ENCODE measurements around the gene CNTN5.

CNTN5 gene

DNA sequence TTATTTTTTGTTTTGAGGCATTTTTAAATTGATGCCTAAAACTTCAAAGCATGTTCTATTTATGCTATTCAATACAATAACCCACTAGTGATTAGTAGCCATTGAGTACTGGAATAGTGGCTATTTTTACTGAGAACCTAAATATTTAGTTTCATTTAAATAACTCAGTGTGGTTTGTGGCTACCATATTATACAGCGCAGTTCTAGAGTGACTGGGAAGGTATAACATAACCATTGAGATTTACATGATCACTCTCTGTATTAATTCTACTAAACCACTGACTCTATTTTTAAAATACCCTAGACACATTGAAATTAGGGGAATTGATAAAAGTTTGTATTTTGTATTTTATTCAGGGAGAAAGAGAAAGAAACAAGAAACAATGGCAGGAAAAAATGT is 441.2 kb downstream of the CNTN5 start:
- no peak for DNase-seq (ENCODE audit: low read depth)
- TF ChIP-seq, protein P1, sequence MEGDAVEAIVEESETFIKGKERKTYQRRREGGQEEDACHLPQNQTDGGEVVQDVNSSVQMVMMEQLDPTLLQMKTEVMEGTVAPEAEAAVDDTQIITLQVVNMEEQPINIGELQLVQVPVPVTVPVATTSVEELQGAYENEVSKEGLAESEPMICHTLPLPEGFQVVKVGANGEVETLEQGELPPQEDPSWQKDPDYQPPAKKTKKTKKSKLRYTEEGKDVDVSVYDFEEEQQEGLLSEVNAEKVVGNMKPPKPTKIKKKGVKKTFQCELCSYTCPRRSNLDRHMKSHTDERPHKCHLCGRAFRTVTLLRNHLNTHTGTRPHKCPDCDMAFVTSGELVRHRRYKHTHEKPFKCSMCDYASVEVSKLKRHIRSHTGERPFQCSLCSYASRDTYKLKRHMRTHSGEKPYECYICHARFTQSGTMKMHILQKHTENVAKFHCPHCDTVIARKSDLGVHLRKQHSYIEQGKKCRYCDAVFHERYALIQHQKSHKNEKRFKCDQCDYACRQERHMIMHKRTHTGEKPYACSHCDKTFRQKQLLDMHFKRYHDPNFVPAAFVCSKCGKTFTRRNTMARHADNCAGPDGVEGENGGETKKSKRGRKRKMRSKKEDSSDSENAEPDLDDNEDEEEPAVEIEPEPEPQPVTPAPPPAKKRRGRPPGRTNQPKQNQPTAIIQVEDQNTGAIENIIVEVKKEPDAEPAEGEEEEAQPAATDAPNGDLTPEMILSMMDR (IDR thresholded peaks at IDR 0.05; ENCODE audit: low read depth, low read length, missing control alignments): no peak

DNA sequence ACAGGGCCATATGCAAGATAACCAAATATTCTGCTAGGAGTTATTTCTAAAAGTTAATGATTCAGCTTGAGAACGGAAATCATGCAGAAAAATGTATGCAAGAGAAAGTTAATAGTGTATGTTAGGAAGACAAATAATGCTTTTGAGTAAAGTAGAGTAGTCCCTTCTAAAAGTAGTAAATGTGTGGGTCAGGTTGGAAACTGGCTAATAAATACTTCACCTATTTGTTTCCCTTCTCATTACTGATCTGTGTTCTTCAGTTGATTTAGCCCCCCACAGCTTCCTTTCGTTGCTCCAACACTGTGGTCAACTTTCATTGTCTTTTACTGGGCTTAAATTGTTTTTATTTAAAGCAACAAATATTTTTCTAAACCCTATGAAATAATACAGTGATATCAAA is 444.2 kb downstream of the CNTN5 start:
- TF ChIP-seq, protein P1 (IDR thresholded peaks at IDR 0.05; ENCODE audit: low read depth, low read length, missing control alignments): no peak
- H3K4me3 ChIP-seq (ENCODE audit: low read depth, low read length): no peak overlapping the region
- no peak for DNase-seq (ENCODE audit: low read depth)

More for the DNA sequence above, 441.2 kb downstream of the CNTN5 start:
- H3K4me3 ChIP-seq (ENCODE audit: low read depth, low read length): no peak overlapping the region

DNA sequence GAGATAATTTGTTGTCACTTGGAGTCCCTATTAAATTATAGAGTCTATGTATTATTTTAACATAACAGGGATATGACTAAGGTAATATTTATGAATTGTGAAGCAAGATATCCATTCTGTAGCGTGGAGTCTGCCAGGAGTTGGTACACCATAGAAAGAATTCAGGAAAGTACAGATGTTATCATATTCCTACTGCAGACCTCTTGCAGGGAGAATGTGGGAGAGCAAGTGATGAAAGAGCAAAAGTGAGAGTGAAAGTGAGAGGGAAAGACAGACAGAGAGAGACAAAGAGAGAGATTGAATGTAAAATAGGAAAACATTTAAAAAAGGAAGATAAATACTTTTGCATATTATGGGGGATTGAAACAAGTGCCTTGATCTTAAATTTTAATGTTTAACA is 468.8 kb downstream of the CNTN5 start:
- TF ChIP-seq, protein P1 (IDR thresholded peaks at IDR 0.05; ENCODE audit: low read depth, low read length, missing control alignments): no peak
- no peak overlapping the region for H3K4me3 ChIP-seq (ENCODE audit: low read depth, low read length)
- DNase-seq (ENCODE audit: low read depth): no peak

DNA sequence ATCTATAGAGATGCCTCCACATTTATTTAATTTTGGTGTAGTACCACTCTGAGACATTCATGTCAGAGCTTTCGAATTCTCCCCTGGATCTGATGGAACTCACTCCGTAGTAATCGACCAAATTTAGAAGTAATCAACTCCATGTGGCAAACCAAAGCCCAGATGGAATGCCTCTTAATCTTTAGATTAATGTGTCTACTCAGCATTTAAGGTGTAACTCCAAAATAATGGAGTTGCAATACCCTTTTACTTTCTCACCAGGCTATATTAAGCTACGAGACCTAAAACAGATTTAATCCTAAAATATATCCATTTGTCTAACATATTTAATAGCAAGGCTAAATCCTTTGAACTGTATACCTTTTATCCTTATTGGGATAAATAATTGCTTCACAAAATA is 473.3 kb downstream of the CNTN5 start:
- H3K4me3 ChIP-seq (ENCODE audit: low read depth, low read length): no peak overlapping the region
- DNase-seq (ENCODE audit: low read depth): no peak
- TF ChIP-seq, protein P1 (IDR thresholded peaks at IDR 0.05; ENCODE audit: low read depth, low read length, missing control alignments): no peak

DNA sequence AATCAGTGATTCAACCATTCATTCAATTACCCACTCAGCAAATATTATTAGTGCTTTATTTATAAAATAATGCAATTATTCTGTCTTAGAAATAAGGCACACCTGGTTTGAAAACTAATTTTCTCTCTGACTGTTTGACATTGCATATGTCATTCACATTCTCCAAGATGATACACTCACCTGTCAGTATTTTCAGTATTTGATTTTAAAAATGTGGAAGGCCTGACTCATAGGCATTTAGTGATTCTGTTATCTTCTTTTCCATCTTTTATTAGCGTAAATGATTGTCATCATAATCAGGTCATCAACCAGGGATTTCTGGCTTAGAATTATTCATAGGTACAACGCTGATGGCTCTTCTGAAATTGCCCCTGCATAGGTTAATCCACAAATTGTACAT is 480.9 kb downstream of the CNTN5 start:
- H3K4me3 ChIP-seq (ENCODE audit: low read depth, low read length): no peak overlapping the region
- TF ChIP-seq, protein P1 (IDR thresholded peaks at IDR 0.05; ENCODE audit: low read depth, low read length, missing control alignments): no peak
- DNase-seq (ENCODE audit: low read depth): no peak

DNA sequence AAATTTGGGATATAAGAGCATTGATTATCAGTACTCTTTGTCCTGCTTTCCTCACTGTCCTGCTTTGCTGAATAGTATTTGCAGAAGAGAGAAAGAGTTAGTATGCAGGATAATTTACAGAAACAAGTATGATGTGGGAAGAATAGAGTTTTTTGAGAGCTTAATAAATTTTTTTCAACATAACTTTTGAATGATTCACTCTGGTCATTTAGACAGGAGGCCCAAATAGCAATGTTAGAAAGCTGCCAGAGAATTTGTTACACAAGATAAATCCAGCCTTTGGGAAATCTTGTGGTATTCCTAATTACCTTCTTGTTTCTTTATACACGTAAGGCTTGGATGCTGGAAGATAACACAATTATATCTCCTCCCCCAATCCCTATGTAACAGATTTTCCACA is 484.6 kb downstream of the CNTN5 start:
- no peak overlapping the region for H3K4me3 ChIP-seq (ENCODE audit: low read depth, low read length)
- no peak for DNase-seq (ENCODE audit: low read depth)
- TF ChIP-seq, protein P1 (IDR thresholded peaks at IDR 0.05; ENCODE audit: low read depth, low read length, missing control alignments): no peak

DNA sequence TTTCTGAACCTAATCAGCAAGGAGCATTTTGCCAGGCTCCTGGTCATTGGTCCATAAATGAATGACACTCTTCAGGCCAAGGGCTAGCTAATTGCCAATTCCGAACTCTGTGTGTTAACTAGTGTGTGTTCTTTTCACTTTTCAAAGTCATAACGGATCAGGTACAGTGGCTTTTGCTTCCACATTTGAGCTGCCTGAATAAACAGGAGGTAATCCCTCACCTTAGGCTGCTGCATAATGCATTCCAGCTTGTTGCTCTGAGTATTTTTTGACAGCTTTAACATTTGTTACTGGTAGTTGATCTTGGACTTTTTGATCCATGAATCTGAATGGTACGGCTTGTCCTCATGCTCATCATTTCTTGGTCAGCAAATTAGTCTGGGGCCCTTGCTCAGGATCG is 485.1 kb downstream of the CNTN5 start:
- TF ChIP-seq, protein P1 (IDR thresholded peaks at IDR 0.05; ENCODE audit: low read depth, low read length, missing control alignments): no peak
- no peak overlapping the region for H3K4me3 ChIP-seq (ENCODE audit: low read depth, low read length)
- DNase-seq (ENCODE audit: low read depth): no peak

All from GM12864 (cell line).